Stimulated activated CD8-positive, alpha-beta memory T cell treated with anti-CD3 and anti-CD28 coated beads, Interleukin-12 subunit alpha, Interleukin-12 subunit beta, amount 100 ng/mL, for 24 hours (primary cell): ENCODE results near the gene NSUN2.
"Not testable (repeated sequence)": the region's sequence is repeated elsewhere in the genome, so short reads cannot be mapped to it uniquely, and the experiment has no call there.

Source experiments
- DNase-seq: peaks from one replicate; pipeline ENCODE4 v3.0.0-alpha.2; 2020; ENCODE audit errors: extremely low read depth

The NSUN2 gene

DNA sequence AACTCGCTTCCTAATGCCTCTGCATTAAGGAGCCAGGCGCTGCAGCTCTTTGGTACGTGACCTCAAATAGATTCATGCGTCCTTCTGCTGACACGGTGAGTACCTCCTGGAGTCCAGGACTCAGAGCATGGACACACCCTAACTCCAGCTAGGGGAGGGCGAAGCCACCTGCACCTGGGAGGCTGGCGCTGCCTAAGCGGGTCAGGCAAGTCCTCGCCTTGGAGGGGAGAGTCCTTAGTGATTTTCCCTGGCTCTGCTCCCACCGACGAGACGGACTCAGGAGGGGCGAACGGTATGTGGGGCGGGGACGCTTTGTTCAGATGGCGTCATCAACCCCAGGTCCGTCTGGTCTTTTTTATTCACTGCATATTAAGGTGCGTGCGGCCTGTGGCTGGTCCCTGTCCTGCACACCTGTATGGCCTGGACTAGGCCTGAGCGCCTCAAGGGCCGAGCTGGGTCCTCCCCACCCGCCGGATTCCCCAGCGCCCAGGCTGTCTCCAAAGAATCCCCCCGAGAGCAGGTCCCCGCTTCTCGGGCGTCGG lies 50.3 kb downstream of the NSUN2 start:
- no peak for DNase-seq

DNA sequence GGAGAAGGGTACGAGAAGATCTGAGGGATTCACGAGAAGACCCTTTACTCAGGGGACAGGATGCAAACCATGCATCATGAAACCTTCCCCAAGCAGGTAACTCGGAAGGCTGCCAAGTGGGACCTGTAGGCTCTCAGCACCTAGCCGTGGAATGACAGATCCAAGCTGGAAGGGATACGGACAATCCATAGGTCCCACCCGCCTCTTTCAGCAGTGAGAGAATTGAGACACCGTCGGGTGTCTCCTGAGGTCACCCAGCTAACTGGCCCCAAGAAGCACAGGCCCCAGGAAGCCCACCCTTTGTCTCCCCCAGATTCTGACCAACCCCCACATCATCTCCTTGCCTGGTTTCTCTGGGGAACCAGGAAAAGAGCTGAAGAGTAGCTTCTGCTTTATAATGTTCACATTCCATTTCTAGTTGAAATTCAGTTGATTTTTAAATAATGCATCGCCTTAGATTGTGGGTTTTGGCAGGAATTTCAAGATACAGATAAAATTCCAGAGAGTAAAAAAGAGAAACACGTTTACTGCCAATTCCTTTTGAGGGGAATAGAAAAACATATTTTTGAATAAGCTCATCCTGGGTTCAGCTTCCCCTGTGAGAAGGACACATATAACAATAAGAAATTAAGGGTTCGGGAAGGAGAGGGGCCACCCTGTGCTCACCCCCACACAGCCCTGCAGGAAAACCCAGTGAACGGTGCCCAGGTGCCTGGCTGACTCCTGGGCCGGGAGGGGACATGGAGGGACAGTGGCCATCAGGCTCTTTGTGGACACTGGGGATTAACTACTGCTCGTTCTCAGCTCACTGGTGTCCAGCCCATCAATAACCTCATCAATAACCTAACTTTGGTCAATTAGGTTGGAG lies 51.1 kb downstream of the NSUN2 start:
- DNase-seq = no peak

DNA sequence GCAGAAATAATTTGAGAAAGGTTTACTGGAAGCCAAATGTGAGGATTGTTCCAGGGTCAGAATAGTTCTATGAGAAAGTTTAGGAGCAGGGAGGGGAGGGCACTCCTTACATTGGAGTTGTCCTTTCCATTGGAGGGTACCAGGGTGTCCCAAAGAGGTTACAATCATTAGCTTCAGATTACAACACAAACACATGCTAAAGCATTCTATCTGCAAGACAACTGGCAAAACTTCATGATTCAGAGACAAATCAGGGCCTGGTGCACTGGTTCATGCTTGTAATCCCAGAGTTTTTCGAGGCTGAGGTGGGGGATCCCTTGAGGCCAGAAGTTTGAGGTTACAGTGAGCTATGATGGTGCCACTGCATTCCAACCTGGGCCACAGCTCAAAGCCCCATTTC lies 51.8 kb downstream of the NSUN2 start:
- DNase-seq = no peak

DNA sequence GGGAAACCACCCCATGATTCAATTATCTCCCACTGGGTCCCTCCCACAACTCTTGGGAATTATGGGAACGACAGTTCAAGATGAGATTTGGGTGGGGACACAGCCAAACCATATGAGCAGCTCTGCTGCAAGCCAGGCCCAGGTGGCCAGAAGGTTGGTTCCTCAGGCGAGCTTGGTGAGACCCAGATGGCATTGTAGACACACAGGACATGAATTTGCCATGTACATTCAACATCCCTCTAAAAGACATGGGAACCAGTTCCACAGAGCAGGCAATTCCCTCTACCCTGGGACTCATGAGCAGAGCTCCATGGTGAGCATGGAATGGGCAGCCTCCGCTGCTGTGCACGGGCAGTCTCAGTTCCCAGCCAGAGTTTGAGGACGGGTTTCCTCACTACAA lies 53.3 kb downstream of the NSUN2 start:
- DNase-seq = no peak

DNA sequence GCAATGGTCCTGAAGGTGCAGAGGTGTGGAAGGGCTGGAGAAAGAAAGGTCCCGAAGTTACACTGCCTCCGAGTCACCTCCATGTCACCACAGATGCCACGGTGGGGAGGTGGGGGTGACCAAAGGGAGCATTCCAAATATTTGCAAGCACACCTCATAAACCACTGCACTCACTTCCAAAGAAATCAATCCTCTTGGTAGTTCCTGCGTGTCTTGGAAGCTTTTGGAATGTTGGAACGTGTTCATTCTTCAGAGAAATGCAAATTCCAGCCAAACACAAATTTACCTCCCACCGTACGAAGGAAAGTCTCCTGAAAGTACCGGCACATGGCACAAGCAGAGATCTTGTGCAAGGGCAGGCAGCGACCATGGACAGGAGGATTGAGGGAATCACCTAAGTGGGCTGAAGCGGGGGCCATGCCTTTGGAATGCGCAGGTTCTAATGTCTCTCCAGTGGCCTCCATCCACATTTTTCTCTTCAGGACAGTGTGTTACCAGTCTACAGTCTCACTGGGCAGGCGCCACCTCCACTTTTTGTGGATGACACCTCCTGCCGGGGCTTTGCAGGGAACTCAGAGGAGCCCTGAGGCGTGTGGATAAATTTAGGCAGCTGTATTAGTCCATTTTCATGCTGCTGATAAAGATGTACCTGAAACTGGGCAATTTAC lies 54.0 kb downstream of the NSUN2 start:
- no peak for DNase-seq

DNA sequence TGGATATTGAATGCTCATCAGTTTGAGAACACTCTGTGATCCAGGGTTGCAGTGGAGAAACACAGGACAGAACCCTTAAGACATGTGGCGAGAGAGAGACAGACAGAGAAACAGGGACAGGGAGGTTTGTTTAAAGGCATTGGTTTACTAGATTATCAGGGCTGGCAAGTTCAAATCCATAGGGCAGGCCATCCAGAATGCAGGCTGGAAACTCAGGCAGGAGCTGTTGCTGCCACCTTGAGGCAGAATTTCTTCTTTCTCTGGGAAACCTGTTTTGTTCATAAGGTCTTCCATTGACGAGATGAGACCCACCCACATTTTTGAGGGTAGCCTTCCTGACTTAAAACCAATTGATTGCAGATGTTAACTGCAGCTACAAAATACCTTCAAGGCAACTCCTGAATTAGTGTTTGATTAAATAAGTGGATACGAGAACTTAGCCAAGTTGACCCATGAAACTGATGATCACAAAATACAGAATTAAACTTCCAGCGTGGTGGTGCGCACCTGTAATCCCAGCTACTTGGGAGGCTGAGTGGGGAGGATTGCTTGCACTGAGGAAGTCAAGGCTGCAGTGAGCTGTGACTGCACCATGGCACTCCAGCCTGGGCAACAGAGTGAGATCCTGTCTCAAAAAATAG lies 55.9 kb downstream of the NSUN2 start:
- DNase-seq = no peak

DNA sequence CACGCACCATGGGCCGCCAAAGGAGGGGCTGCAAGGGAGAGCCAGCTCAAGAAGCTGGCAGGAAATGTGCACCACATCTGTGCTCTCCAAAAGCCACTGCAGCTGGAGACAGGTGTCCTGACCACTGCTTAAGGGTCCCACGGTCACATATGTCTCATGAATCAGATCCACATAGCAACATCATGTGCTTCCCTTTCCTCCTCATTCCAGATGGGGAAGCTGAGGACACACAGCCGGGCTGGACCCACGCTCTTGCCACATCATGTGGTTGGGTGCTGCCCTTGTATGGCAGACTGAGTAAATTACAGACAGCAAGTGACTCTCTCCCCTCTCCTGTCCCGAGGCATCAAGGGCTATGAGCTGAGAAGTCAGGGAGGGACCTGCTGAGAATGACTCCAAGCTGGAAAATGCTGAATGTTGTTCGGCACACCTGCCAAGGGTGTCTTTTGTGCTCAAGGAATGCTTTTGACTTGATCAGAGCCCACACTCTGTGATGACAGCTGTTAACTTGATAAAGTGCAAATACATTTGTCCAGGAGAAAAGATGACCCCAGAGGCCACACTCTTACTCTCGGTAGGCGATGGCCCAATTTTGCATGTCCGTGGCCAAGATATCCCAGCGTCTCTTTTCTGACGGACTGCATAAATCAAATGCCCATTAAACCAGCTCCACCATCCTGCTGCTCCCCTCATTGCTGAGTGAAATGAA lies 58.2 kb downstream of the NSUN2 start:
- DNase-seq = no peak

DNA sequence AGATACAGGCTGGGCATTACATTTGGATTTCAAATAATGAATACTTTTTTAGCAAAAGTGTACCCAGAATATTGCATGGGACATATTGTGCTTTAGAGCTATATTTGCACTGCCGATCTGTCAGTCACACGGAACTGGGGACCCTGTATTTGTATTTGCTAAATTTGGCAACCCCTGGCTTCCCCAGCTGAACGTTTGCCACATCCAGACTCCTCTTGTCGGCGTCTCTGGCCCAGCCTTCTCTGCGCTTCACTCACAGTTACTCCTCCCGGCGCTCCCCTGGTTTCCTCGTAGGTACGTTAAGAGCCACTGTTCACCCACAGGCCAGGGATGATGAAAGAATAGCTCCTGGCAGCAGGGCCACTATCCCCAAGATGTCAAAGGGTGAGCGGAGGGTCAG lies 58.7 kb downstream of the NSUN2 start:
- DNase-seq = no peak

DNA sequence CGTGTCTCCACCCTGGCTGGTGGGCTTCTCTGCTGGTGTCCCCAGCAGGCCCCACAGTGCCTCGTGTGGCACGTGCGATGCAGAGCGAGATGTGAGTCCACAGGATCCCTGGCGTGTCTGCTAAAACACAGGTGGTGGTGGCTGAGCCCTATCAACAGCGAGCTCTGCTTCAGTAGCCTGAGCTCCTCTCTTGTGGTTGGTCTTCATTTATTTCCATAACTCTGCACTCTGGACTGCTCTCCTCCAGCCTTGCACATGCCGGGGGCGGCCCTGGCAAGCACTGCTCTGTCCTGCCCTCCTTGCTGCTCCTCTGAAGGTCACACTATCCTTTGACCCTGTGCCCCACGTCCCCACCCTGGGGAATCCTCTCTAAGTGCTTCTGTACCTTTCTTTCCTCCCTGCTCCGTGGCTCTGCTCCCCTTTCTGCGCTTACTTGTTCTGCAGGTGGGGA lies 59.2 kb downstream of the NSUN2 start:
- no peak for DNase-seq

DNA sequence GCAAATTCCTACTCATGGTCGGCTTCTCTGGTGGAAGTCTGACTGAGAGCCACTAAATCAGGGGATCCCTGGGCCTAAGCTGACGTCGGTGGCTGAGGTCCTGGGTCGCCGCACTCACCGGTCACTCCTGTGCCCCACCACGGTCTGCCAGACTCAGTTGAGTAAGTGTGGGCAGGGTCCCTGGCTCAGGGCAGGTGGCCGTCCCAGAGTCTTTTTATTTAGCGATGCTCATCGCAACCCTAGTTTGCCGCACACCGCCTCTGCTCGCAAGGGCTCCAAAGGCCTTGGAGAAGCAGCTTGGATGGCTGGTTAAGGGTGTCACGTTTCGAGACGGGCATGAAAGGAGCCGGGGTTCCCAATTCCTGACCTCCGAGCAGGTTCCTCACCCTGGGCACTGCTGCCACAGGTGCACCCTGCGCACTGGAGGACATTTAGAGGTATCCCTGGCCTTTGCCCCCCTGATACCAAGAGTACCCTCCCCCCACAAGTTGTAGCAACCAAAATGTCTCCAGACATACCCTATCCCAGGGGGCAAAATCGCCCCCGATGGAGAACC lies 59.9 kb downstream of the NSUN2 start:
- no peak for DNase-seq

DNA sequence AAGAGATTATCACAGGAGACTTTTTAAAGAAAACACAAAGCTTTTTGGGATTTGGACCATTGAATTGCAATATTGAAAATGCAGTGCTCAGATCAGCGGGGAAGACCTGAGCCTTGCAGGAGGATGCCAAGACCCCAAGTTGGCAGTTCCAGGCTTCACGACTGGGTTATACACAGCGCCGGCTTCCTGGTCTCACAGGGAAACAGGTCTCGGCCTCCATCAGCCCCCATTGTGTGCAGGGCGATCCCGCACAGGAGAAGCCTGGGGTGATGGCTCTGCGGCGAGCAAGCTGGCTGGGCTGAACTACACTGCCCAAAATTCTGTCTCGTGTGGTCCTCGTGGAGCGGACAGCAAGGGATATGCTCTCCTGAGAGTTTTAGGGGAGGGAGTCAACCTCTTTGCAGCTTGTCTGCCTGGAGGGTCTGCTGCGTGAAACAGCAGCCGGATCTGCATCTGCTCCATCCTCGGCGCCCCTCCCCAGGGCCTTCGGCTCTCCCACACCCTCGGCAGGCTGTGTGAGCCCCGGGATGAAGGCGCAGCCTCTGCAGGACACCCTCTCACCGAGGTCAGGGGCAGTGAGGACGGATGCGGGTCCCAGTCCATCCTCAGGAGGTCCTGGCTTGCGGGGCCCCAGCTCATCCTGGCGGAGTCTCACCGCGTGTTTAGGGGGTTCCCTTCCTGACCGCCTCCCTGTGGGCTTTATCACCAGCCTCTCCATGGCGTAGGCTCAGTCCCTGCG lies 60.6 kb downstream of the NSUN2 start:
- no peak for DNase-seq

DNA sequence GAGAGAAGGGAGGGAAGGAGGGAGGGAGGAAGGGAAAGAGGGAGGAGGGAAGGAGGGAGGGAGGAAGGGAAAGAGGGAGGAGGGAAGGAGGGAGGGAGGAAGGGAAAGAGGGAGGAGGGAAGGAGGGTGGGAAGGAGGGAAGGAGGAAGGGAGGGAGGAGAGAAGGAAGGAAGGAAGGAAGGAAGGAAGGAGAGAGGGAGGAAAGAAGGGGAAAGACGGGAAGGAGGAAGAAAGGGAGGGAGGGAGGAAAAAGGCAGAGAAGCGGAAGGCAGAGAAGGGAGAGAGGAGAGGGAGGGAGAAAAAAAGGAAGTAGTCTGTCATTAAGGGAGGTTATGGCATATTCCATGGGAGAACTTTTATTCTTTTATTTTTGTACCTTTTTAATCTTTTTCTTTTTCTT lies 61.2 kb downstream of the NSUN2 start:
- not testable (repeated sequence) for DNase-seq

DNA sequence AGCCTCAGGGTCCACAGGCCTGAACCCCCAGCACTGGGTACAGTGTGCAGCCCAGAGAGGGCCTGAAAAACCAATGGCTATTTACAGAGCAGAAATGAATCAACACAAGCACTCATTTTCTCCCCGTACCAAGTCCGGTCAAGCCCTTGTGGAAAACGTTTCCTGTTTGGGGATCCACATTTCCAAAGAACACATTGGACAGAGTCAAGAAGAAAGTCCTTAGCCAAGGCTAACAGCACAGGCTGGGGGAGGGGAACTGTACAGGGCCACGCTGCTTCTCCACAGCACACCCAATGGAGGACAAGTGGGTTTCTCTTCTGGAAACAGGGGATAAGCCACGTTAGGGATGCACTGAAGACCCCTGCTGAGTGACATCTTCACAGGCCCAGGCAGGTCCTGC lies 62.3 kb downstream of the NSUN2 start:
- DNase-seq = no peak

DNA sequence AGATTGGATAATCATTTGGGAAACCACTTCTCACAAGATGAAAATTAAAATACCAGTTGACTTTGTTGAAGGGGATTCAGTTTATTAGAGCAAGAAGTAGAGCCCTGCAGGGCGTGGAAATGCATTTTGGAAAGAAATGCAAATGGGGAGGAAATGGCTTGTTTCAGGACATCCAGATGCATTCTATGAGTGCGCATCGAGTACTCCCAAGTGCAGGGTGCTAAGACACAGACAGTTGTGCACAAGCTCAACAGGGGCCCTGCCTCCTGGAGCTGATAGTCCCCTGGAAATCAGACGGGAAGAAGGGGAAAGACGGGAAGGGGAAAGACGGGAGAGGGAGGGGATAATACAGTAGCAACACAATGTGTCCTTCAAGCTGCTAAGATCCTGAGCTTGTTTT lies 64.0 kb downstream of the NSUN2 start:
- no peak for DNase-seq

DNA sequence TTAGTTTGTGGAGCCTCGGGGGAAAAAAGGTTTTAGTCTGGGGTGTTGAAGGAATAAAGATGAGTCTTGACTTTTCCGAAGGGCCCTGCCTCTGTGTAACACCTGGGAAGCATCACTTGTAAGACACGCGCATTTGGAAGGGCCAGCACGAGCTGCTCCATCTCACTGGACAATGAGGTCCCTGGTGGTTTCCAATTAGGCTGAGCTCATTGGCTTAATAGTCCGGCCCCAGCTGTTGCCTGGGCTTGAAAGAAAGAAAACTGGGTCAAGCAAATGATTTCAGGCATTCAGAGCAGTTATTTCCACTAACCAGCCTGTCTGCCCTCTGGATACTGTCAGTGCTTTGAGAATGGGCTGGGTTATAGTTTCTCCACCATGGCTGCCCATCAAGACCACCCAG lies 64.5 kb downstream of the NSUN2 start:
- no peak for DNase-seq

DNA sequence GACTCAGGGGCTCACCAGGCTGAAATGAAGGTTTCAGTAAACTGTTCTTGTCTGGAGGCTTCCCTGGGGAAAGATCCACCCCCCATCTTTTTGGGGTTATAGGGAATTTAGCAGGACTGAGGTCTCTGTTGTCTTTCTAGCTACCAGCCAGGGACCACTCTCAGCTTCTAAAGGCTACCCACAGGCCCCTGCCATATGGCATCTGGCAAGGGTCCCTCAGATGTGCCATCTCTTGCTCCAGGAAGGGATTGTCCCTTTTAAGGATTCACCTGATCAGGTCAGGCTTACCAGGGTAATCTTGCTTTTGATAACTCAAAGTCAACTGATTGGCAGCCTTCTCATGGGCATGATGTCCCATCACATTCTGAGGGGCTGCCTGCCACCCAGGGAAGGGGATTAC lies 65.0 kb downstream of the NSUN2 start:
- DNase-seq = no peak

DNA sequence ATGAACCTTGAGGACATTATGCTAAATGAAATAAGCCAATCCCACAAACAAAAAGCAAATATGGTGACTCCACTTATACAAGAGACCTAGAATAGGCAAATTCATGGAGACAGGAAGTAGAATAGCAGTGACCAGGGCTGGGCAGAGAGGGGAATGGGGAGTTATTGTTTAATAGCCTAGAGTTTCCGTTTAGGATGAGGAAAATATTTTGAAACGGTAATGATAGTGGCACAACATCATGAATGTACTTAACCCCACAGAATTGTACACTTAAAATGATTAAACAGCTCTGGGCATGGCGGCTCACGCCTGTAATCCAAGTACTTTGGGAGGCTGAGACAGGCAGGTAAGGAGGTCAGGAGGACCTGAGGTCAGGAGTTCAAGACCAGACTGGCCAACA lies 65.8 kb downstream of the NSUN2 start:
- DNase-seq = no peak

DNA sequence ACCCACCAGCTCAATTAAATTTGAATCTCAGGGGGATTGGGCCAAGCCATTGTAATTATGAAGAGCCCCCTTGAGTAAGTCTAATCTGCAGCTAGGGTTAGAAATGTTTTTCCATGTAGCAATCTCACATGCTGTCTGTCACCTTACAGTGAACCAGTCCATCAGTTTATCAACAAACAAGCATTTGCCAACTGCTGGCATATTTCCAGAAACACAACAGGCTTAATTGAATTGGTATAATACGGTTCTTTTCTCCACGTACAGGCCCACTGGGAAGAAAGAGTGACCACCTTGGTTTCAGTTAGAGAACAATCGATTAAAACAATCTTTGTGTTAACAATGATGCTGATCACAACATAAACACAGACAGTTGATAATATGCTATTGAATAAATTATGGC lies 67.4 kb downstream of the NSUN2 start:
- no peak for DNase-seq

DNA sequence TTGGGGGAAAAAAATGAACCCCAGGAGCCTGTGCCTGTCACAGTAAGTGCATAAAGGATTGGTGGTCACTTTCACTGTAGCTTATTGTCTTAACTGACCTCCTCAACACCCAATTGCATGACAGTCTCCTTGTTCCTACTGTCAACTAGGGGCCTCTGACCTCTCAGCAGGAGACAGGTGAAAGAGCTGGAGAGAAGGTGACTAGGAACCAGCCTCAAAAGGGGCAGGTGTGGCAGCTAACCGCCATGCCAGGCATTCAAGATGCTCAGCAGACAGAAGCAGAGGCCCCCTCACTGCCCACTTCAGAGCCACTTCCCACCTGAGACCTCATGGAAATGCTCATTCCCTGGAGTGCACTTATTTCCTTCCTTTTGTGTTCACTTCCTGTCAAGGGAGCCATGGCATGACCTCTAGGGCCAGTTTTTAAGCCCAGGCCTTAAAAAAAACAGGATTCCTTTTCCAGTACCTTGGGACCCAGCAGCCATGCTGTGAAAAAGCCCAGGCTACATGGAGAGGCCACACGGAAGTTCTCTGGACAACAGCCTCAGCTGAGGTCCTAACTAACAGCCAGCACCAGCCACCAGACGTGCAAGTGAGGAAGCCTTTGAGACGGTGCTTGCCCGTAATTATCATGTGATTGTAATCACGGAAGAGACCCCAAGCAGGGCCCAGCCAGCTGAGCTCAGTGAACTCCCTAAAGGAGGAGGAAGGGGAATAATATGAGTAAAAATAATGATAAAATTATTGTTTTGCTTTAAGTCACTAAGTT lies 74.9 kb downstream of the NSUN2 start:
- DNase-seq = no peak

DNA sequence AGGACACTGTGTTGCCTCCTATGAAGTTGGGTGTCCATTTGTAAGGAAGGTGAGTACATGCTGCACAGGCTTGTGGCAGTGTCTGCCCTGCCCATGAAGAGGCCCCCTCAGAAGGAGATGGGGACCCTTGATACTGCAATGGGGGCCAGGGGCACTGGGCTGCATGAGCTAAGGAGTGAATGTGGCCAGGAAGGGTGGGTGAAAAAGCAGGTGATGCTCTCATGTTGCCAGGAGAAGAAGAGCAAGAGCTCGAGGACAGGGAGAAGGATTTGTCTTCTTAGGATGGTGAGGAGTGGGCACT lies 76.1 kb downstream of the NSUN2 start:
- no peak for DNase-seq
